Measurements from ENCODE around the gene JUN.

JUN gene

DNA sequence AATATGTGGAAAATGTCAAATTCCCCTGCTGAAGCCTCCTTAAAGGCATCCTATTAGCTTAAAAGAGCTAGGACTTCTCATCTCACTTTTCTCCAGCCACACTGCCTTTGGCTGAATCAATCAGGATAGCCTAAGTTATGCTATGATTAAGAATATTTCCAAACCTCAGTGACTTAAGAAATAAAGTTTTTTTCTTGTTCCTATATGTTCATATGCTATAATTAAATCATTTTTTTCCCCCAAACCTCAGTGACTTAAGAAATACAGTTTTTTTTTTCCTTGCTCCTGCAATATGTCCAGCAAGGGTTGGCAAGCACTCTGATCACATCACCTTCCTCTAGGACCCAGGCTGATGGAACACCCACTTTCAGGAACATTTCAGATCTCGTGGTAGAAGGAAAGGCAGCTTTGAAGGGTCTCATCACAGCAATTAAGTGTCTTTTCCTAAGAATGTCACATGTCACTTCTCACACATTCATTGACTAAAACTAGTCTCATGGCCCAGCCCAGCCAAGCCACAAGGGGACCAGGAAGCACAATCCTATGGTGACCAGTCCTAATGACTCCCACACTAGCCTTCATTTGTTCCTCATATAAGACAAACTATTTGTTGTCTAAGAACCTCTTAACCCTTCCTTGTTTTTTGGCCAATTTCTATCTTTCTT is 6.3 kb upstream of the JUN start:
- no peaks in the 10 kb centered on the region for H3K27me3 ChIP-seq (ENCODE audit: insufficient read depth, low read depth)

DNA sequence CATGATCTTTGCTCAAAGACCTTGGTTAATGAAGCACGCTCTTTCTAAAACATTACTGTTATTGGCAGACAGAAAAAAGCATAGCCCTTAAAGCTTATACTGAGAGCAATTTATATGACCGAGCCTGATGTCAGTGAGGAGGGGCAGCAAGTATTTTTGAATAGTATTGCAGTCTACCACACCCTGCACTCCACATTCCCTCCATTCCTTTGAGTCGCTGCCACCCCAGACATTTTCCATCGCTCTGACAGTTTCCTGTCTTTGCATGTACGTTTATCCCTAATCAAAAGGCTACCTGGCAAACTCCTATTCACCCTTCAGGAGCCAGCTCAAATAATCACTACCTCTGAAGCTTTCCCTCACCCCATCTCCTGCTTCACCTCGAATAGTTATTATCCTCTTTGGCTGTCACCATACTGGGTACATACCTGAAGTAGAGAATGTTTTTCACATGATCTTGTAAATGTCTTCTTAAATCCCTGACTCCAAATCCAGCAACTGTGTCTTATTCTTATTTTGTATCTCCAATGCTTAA is 5.5 kb upstream of the JUN start:
- Histone ChIP-seq H3K4me2 (no peak overlapping the region), H3K79me2 (ENCODE audit: insufficient read depth, low read depth) (no peaks in the 10 kb centered on the region), H3K4me3 (IDR thresholded peaks at IDR 0.05; ENCODE audit: insufficient read depth, low read depth, low read length) (no peak overlapping the region), H4K20me1 (ENCODE audit: insufficient read depth) (no peaks in the 10 kb centered on the region), H2AFZ (ENCODE audit: low read depth) (no peak overlapping the region), H3K9ac (no peak overlapping the region), H3K4me1 (ENCODE audit: low read depth, poor library complexity, severe bottlenecking) (peaks cover 6% of the 10 kb centered on the region), H3K27ac (no peak overlapping the region), H3K27me3 (ENCODE audit: insufficient read depth, low read depth) (no peaks in the 10 kb centered on the region), H3K36me3 (ENCODE audit: insufficient read depth) (no peaks in the 10 kb centered on the region)
- TF ChIP-seq, protein P1, sequence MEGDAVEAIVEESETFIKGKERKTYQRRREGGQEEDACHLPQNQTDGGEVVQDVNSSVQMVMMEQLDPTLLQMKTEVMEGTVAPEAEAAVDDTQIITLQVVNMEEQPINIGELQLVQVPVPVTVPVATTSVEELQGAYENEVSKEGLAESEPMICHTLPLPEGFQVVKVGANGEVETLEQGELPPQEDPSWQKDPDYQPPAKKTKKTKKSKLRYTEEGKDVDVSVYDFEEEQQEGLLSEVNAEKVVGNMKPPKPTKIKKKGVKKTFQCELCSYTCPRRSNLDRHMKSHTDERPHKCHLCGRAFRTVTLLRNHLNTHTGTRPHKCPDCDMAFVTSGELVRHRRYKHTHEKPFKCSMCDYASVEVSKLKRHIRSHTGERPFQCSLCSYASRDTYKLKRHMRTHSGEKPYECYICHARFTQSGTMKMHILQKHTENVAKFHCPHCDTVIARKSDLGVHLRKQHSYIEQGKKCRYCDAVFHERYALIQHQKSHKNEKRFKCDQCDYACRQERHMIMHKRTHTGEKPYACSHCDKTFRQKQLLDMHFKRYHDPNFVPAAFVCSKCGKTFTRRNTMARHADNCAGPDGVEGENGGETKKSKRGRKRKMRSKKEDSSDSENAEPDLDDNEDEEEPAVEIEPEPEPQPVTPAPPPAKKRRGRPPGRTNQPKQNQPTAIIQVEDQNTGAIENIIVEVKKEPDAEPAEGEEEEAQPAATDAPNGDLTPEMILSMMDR (conservative IDR thresholded peaks at IDR 0.05; ENCODE audit: low read depth, low read length): no peak

More for the DNA sequence above, 6.3 kb upstream of the JUN start:
- Histone ChIP-seq H3K9ac (no peak overlapping the region), H3K79me2 (ENCODE audit: insufficient read depth, low read depth) (no peaks in the 10 kb centered on the region), H4K20me1 (ENCODE audit: insufficient read depth) (no peaks in the 10 kb centered on the region), H3K4me2 (no peak overlapping the region), H3K4me3 (IDR thresholded peaks at IDR 0.05; ENCODE audit: insufficient read depth, low read depth, low read length) (no peak overlapping the region), H3K27ac (no peak overlapping the region), H2AFZ (ENCODE audit: low read depth) (no peak overlapping the region), H3K4me1 (ENCODE audit: low read depth, poor library complexity, severe bottlenecking) (peaks cover 6% of the 10 kb centered on the region), H3K36me3 (ENCODE audit: insufficient read depth) (no peaks in the 10 kb centered on the region)
- TF ChIP-seq, protein P1 (conservative IDR thresholded peaks at IDR 0.05; ENCODE audit: low read depth, low read length): no peak

DNA sequence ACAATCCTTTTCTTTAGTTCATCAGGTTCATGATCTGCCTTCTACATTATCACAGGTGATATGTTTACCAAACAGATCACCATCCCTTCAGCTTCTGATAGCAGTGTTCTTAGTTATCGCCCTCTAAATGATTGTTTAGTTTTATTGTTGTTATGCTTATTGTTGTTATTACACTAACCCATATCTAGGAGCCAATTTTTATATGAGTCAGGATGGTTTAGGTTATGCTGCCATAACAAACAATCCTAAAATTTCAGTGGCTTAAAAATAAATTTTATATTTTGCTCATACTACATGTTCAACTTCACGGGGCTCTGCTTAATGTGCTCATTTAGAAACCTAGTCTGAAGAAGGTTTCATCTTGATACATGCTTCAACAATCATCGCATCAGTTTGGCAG is 4.4 kb upstream of the JUN start:
- H3K4me2 ChIP-seq: no peak overlapping the region
- no peak overlapping the region for H3K27ac ChIP-seq
- H3K36me3 ChIP-seq (ENCODE audit: insufficient read depth): no peaks in the 10 kb centered on the region
- TF ChIP-seq, protein P1 (conservative IDR thresholded peaks at IDR 0.05; ENCODE audit: low read depth, low read length): no peak
- H3K9ac ChIP-seq: no peak overlapping the region
- H4K20me1 ChIP-seq (ENCODE audit: insufficient read depth): no peaks in the 10 kb centered on the region
- H3K79me2 ChIP-seq (ENCODE audit: insufficient read depth, low read depth): peaks cover 5% of the 10 kb centered on the region
- no peak overlapping the region for H2AFZ ChIP-seq (ENCODE audit: low read depth)
- H3K4me3 ChIP-seq (IDR thresholded peaks at IDR 0.05; ENCODE audit: insufficient read depth, low read depth, low read length): no peak overlapping the region
- no peaks in the 10 kb centered on the region for H3K27me3 ChIP-seq (ENCODE audit: insufficient read depth, low read depth)
- H3K4me1 ChIP-seq (ENCODE audit: low read depth, poor library complexity, severe bottlenecking): peaks cover 6% of the 10 kb centered on the region

DNA sequence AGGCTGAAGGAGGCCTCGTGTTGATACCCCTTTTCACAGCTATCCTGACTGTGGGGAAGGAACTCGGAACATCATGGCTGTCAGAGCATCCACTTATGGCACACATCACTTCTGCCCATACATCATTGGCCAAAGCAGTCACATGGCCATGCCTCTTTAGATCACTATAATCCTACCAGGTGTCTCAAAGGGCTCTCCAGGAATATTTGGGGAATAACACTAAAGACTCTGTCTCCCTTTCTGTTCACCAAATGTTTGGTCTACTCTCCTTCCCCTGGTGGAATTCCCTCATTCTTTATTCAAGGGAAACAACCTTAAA is 3.0 kb upstream of the JUN start:
- no peak overlapping the region for H3K27ac ChIP-seq
- no peak overlapping the region for H3K9ac ChIP-seq
- H3K79me2 ChIP-seq (ENCODE audit: insufficient read depth, low read depth): peaks cover 19% of the 10 kb centered on the region
- TF ChIP-seq, protein P1 (conservative IDR thresholded peaks at IDR 0.05; ENCODE audit: low read depth, low read length): no peak
- H3K4me1 ChIP-seq (ENCODE audit: low read depth, poor library complexity, severe bottlenecking): peaks cover 6% of the 10 kb centered on the region
- H3K27me3 ChIP-seq (ENCODE audit: insufficient read depth, low read depth): no peaks in the 10 kb centered on the region
- no peak overlapping the region for H3K4me3 ChIP-seq (IDR thresholded peaks at IDR 0.05; ENCODE audit: insufficient read depth, low read depth, low read length)
- no peak overlapping the region for H2AFZ ChIP-seq (ENCODE audit: low read depth)
- H4K20me1 ChIP-seq (ENCODE audit: insufficient read depth): no peaks in the 10 kb centered on the region; the same call in 1 of the 2 replicates
- no peaks in the 10 kb centered on the region for H3K36me3 ChIP-seq (ENCODE audit: insufficient read depth)
- no peak overlapping the region for H3K4me2 ChIP-seq

Data from KMS-11 (cell line).